HG02642 (cell line): ENCODE results near the gene NOL4L.
A peak's percentile ranks its signal among the peaks of the same experiment; 100 is the strongest.

ENCODE experiments used
- ATAC-seq: cut with Tn5 transposase; IDR thresholded peaks from one replicate; pipeline ENCODE4 v1.9.1; 2021; ENCODE audit warnings: mild to moderate bottlenecking; ENCODE audit not compliant: unreplicated experiment, poor library complexity

Gene NOL4L

GRCh38 chr20:32543570-32544259 lies 41.4 kb downstream of the NOL4L start:
- no peak for ATAC-seq

DNA sequence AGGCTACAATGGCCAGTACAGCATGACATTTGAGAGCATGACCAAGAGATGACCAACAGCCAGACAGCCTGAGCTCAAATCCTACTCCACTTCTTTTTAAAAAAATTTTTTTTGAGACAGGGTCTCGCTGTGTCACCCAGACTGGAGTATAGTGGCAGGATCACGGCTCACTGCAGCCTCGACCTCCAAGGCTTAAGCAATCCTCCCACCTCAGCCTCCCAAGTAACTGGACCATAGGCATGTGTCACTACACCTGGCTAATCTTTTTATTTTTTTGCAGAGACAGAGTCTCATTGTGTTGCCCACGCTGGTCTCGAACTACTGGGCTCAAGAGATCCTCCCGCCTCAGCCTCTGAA lies 42.9 kb downstream of the NOL4L start:
- no peak for ATAC-seq

- no peak for ATAC-seq
Observed at GRCh38 chr20:32541323-32542258, 43.5 kb downstream of the NOL4L start.

- no peak for ATAC-seq
Observed at GRCh38 chr20:32539817-32540675, 45.1 kb downstream of the NOL4L start.

DNA sequence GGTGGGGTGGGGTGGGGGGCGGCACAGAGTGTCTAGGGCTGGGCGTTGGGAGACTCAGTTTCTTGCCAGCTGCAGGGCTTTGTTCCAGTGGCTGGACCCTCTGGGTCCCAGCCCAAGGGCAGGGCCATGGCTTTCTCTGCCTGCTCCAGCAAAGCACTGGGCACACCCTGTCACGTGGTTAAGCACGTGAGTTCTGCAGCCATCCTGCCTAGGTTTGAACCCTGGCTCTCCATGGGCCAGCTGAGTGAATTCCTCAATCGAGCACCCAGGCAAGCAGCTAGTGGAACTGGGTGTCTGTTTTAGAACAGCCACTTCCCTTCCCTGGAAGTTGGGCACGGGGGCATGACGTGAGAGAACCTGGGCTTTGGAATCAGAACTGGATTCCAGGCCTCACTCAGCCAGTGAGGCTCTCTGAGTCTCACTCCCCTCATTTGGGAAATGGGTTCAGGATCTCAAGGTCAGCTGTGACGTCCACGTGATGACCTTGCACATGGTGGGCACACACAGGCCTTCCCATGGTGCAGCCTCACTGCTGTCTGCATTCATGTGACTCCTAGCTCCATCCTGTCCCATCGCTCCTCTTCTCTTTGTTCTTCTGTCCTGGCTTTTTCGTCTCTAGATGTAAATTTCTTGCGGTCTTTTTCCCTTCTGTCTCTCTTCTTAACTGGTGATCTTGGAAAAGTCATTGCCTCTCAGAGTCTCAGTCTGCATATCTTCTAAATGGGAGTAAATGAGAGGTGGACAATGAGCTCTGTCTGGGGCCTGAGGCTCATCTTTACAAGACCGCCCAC lies 45.9 kb downstream of the NOL4L start:
- ATAC-seq: no peak

GRCh38 chr20:32538526-32538939 lies 46.6 kb downstream of the NOL4L start:
- no peak for ATAC-seq

- ATAC-seq: no peak
Observed at GRCh38 chr20:32537657-32538525, 47.2 kb downstream of the NOL4L start.

GRCh38 chr20:32536851-32537656 lies 48.1 kb downstream of the NOL4L start:
- ATAC-seq: peak; percentile 18

- peak; percentile 41 for ATAC-seq
Observed at GRCh38 chr20:32535953-32536823, 48.9 kb downstream of the NOL4L start.

- ATAC-seq: no peak
Observed at GRCh38 chr20:32535316-32535952, 49.7 kb downstream of the NOL4L start.

- ATAC-seq: no peak
Observed at GRCh38 chr20:32534661-32535240, 50.4 kb downstream of the NOL4L start.

GRCh38 chr20:32533732-32534131 lies 51.4 kb downstream of the NOL4L start:
- no peak for ATAC-seq

- ATAC-seq: no peak
Observed at GRCh38 chr20:32532246-32532645, 52.9 kb downstream of the NOL4L start.

GRCh38 chr20:32528905-32529670 lies 56.0 kb downstream of the NOL4L start:
- ATAC-seq: no peak

DNA sequence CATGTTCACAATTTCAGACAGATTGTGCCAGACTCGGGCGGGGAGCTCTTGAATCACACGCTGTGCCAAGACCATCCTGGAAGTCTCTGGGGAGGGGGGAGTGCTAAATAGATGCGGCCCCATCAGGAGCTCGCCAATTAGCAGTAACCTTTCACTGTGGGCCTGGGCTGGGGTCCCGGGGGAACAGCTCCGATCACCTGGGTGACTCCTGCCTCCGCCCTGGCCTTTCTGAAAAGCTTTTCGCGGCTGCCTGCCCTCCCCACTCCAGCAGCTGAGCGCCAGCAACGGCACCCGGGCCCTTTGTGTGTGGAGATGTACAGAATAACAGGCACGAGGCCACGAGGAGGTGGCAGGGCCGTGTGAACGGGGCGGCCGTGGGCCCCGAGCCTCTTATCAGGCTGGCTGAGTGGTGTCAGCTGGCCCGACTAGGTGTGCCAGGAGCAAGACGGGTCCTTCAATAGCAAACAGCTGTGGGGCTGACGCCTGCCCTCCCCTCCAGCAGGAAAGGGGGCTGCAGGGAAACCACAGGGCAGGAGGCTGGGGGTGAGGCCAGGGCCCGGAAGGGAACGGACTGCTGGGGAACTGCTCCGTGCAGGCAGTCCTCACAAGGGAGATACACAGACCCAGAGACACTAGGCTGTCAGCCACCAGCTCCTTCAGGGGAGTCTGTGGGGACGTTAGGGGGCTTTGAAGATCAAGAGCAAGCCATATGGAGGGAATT lies 56.8 kb downstream of the NOL4L start:
- ATAC-seq: no peak
